H9 (cell line): ENCODE data around the gene RBMS3. TPM values are rescaled to one million over a fixed set of nuclear protein-coding genes. Genes with fewer than 3 reads are reported as not detected.
"Not testable (repeated sequence)": the region's sequence is repeated elsewhere in the genome, so short reads cannot be mapped to it uniquely, and the experiment has no call there.

Source experiments
- DNase-seq: peaks from one replicate; pipeline ENCODE4 v3.0.0-alpha.2; 2017
- H2AFZ ChIP-seq: one replicate; pipeline ENCODE4 v1.6.1; 2013; ENCODE audit warnings: mild to moderate bottlenecking, low read length, control low read depth, moderate library complexity
- H2AK5ac ChIP-seq: 2 replicates; pipeline ENCODE4 v1.6.1; 2013; ENCODE audit warnings: low read length, control low read depth, mixed read lengths; ENCODE audit not compliant: insufficient read length
- H2BK120ac ChIP-seq: one replicate; pipeline ENCODE4 v1.6.1; 2013; ENCODE audit warnings: low read depth, mild to moderate bottlenecking, low read length, control low read depth, inconsistent platforms; ENCODE audit not compliant: poor library complexity, severe bottlenecking
- H2BK12ac ChIP-seq: 2 replicates; pipeline ENCODE4 v1.6.1; 2013; ENCODE audit warnings: low read length, control low read depth, mixed read lengths, low read depth; ENCODE audit not compliant: insufficient read length
- H2BK15ac ChIP-seq: 2 replicates; pipeline ENCODE4 v1.6.1; 2013; ENCODE audit warnings: low read depth, low read length, control low read depth
- H2BK20ac ChIP-seq: one replicate; pipeline ENCODE4 v1.6.1; 2013; ENCODE audit warnings: low read depth, mild to moderate bottlenecking, low read length, control low read depth, inconsistent platforms; ENCODE audit not compliant: poor library complexity, severe bottlenecking
- H2BK5ac ChIP-seq: 2 replicates; pipeline ENCODE4 v1.6.1; 2013; ENCODE audit warnings: low read length, control low read depth, mixed read lengths; ENCODE audit not compliant: insufficient read length
- H3K14ac ChIP-seq: 2 replicates; pipeline ENCODE4 v1.6.1; 2013; ENCODE audit warnings: low read length, control low read depth; ENCODE audit not compliant: insufficient read depth
- H3K18ac ChIP-seq: 2 replicates; pipeline ENCODE4 v1.6.1; 2013; ENCODE audit warnings: low read depth, mild to moderate bottlenecking, mixed read lengths, low read length, control low read depth; ENCODE audit not compliant: insufficient read length
- H3K23ac ChIP-seq: 2 replicates; pipeline ENCODE4 v1.6.1; 2013; ENCODE audit warnings: low read length, control low read depth, mixed read lengths, low read depth; ENCODE audit not compliant: insufficient read length
- H3K23me2 ChIP-seq: 2 replicates; pipeline ENCODE4 v1.6.1; 2013; ENCODE audit warnings: low read depth, mild to moderate bottlenecking, mixed read lengths, low read length, control low read depth; ENCODE audit not compliant: insufficient read length, poor library complexity, severe bottlenecking
- H3K27ac ChIP-seq: 2 replicates; pipeline ENCODE4 v1.5.1; 2013; ENCODE audit warnings: low read length, control low read depth, mixed read lengths, low read depth; ENCODE audit not compliant: insufficient read length
- H3K27me3 ChIP-seq: 2 replicates; pipeline ENCODE4 v1.6.1; 2013; ENCODE audit warnings: low read length, control low read depth, inconsistent platforms; ENCODE audit not compliant: insufficient read depth
- H3K4ac ChIP-seq: 2 replicates; pipeline ENCODE4 v1.6.1; 2013; ENCODE audit warnings: low read depth, mild to moderate bottlenecking, control low read depth, inconsistent platforms, low read length, moderate library complexity
- H3K4me1 ChIP-seq: 2 replicates; pipeline ENCODE4 v1.6.1; 2013; ENCODE audit warnings: low read length, control low read depth, inconsistent platforms; ENCODE audit not compliant: insufficient read depth
- H3K4me2 ChIP-seq: 2 replicates; pipeline ENCODE4 v1.6.1; 2013; ENCODE audit warnings: low read length, control low read depth, mixed read lengths; ENCODE audit not compliant: insufficient read length, insufficient read depth
- H3K56ac ChIP-seq: 2 replicates; pipeline ENCODE4 v1.6.1; 2013; ENCODE audit warnings: low read depth, mild to moderate bottlenecking, mixed read lengths, low read length, control low read depth; ENCODE audit not compliant: insufficient read length
- H3K79me1 ChIP-seq: 2 replicates; pipeline ENCODE4 v1.6.1; 2013; ENCODE audit warnings: low read depth, mild to moderate bottlenecking, moderate library complexity, low read length, control low read depth, inconsistent platforms; ENCODE audit not compliant: insufficient read depth, poor library complexity, severe bottlenecking
- H3K79me2 ChIP-seq: 2 replicates; pipeline ENCODE4 v1.6.1; 2013; ENCODE audit warnings: low read length, control low read depth, inconsistent platforms; ENCODE audit not compliant: insufficient read depth
- H3K9ac ChIP-seq: 2 replicates; pipeline ENCODE4 v1.6.1; 2013; ENCODE audit warnings: low read length, control low read depth, mixed read lengths; ENCODE audit not compliant: insufficient read length; ENCODE audit errors: extremely low read depth
- H3K9me3 ChIP-seq: one replicate; pipeline ENCODE4 v1.6.1; 2013; ENCODE audit warnings: low read depth, low read length, inconsistent platforms; ENCODE audit not compliant: control insufficient read depth
- H3T11ph ChIP-seq: one replicate; pipeline ENCODE4 v1.6.1; 2013; ENCODE audit warnings: mild to moderate bottlenecking, low read length, control low read depth, inconsistent platforms
- H4K20me1 ChIP-seq: one replicate; pipeline ENCODE4 v1.6.1; 2013; ENCODE audit not compliant: control insufficient read depth, insufficient read length, insufficient read depth
- H4K5ac ChIP-seq: 2 replicates; pipeline ENCODE4 v1.6.1; 2013; ENCODE audit warnings: low read depth, mild to moderate bottlenecking, mixed read lengths, low read length, control low read depth; ENCODE audit not compliant: insufficient read length
- H4K8ac ChIP-seq: replicated peaks from 2 replicates; pipeline ENCODE4 v1.6.1; 2013; ENCODE audit warnings: low read length, control low read depth, mixed read lengths, low read depth; ENCODE audit not compliant: insufficient read length
- H4K91ac ChIP-seq: 2 replicates; pipeline ENCODE4 v1.6.1; 2013; ENCODE audit warnings: low read depth, mild to moderate bottlenecking, moderate library complexity, mixed read lengths, low read length, control low read depth; ENCODE audit not compliant: insufficient read length
- H3K27ac Mint-ChIP-seq, 3 experiments: 2 replicates in 2 of 3; 3 replicates in 1 of 3; pipeline ENCODE4 v1.8.0; 2020 to 2021; ENCODE audit warnings: mixed read lengths in 3 of 3, mild to moderate bottlenecking in 1 of 3, moderate library complexity in 1 of 3
- H3K27me3 Mint-ChIP-seq: 2 replicates; pipeline ENCODE4 v1.8.0; 2021; ENCODE audit warnings: low read depth, mild to moderate bottlenecking, moderate library complexity, mixed read lengths
- H3K36me3 Mint-ChIP-seq, 3 experiments: 2 replicates in 2 of 3; 3 replicates in 1 of 3; pipeline ENCODE4 v1.8.0; 2020 to 2021; ENCODE audit warnings: low read depth in 3 of 3, mixed read lengths in 3 of 3; ENCODE audit not compliant: insufficient read depth in 1 of 3
- H3K4me1 Mint-ChIP-seq, 2 experiments: 2 replicates each; pipeline ENCODE4 v1.8.0; 2020; ENCODE audit warnings: mixed read lengths in 2 of 2
- H3K4me3 Mint-ChIP-seq, 2 experiments: 2 replicates in 1 of 2; 3 replicates in 1 of 2; pipeline ENCODE4 v1.8.0; 2020 to 2021; ENCODE audit warnings: mild to moderate bottlenecking in 2 of 2, mixed read lengths in 2 of 2, moderate library complexity in 1 of 2
- H3K9me3 Mint-ChIP-seq, 2 experiments: 2 replicates in 1 of 2; 3 replicates in 1 of 2; pipeline ENCODE4 v1.8.0; 2020; ENCODE audit warnings: mild to moderate bottlenecking in 2 of 2, mixed read lengths in 2 of 2, moderate library complexity in 1 of 2
- CTCF ChIP-seq: fragments of 200-600 bp; sonication (generic); conservative IDR thresholded peaks from 3 replicates; pipeline ENCODE4 v1.8.0; 2021; ENCODE audit warnings: antibody characterized with exemption, mild to moderate bottlenecking
- WGBS: extraction: QIAGEN DNeasy Blood & Tissue Kit; methylation state at CpG from one replicate; pipeline ENCODE4 v1.1.7; 2013; ENCODE audit warnings: missing lambda C conversion rate, low lambda C conversion rate, mixed read lengths; ENCODE audit not compliant: insufficient read length; ENCODE audit errors: extremely low coverage; 5-methylcytosine and 5-hydroxymethylcytosine counted together
- total RNA-seq: library from RNA; stranded (reverse); gene quantifications from 2 replicates; pipeline ENCODE4 v1.2.1, GENCODE V29; 2021

The RBMS3 gene
- total RNA-seq, 1 experiment from 2014 or later, result 8.1 TPM

GRCh38 chr3:29324180-29324651 is 43.3 kb downstream of the RBMS3 start:
- H3K9ac ChIP-seq, result no peak overlapping the region
- H3K27me3 ChIP-seq, result no peaks in the 10 kb centered on the region
- H3K79me2 ChIP-seq, result no peaks in the 10 kb centered on the region
- Mint-ChIP-seq H3K27ac (peak overlapping the region; percentile 6 to 53 (median 53); a peak in 5 of 7 replicates), H3K9me3 (no peaks in the 10 kb centered on the region; a peak in 1 of 5 replicates), H3K4me1 (peaks cover 8 to 22% of the 10 kb centered on the region in 2 experiments; a peak in 3 of 4 replicates), H3K36me3 (no peaks in the 10 kb centered on the region), H3K27me3 (no peaks in the 10 kb centered on the region), H3K4me3 (no peak overlapping the region)
- H3K23me2 ChIP-seq, result no peaks in the 10 kb centered on the region
- no peak overlapping the region for H3K27ac ChIP-seq
- no peak overlapping the region for H4K5ac ChIP-seq
- H3K4me1 ChIP-seq, result no peaks in the 10 kb centered on the region
- no peak overlapping the region for H4K91ac ChIP-seq
- no peak overlapping the region for H3K4me2 ChIP-seq
- H4K20me1 ChIP-seq, result no peaks in the 10 kb centered on the region
- no peak overlapping the region for H2AFZ ChIP-seq
- H3T11ph ChIP-seq, result no peak overlapping the region
- no peak overlapping the region for H3K23ac ChIP-seq
- H3K18ac ChIP-seq, result no peak overlapping the region
- DNase-seq, result no peak
- no peaks in the 10 kb centered on the region for H3K79me1 ChIP-seq
- H2BK120ac ChIP-seq, result no peak overlapping the region
- TF ChIP-seq CTCF, result no peak
- H2BK5ac ChIP-seq, result no peak overlapping the region
- no peak overlapping the region for H2AK5ac ChIP-seq
- H2BK20ac ChIP-seq, result no peak overlapping the region
- no peak overlapping the region for H3K14ac ChIP-seq
- no peak overlapping the region for H3K4ac ChIP-seq
- H3K56ac ChIP-seq, result no peak overlapping the region
- no CpG with 5 or more reads among the region's 5 CpGs for WGBS
- H2BK12ac ChIP-seq, result no peak overlapping the region
- no peaks in the 10 kb centered on the region for H3K9me3 ChIP-seq
- no peak overlapping the region for H2BK15ac ChIP-seq
- H4K8ac ChIP-seq, result no peak overlapping the region

GRCh38 chr3:29326540-29326939 is 45.7 kb downstream of the RBMS3 start:
- not testable (repeated sequence) for H4K20me1 ChIP-seq, H2BK15ac ChIP-seq, H3K79me1 ChIP-seq, H3K27ac Mint-ChIP-seq, H3K14ac ChIP-seq, H3K18ac ChIP-seq, H3K9me3 Mint-ChIP-seq, H3K9me3 ChIP-seq, H4K5ac ChIP-seq, H2BK120ac ChIP-seq, H3K4me1 ChIP-seq, H3K4ac ChIP-seq, H4K91ac ChIP-seq, H2AFZ ChIP-seq, H2BK12ac ChIP-seq, H3K23ac ChIP-seq, H3K4me2 ChIP-seq, H2BK5ac ChIP-seq, H3K36me3 Mint-ChIP-seq, H2BK20ac ChIP-seq, H3K56ac ChIP-seq, H3K27ac ChIP-seq, H3K9ac ChIP-seq, H3T11ph ChIP-seq, H3K79me2 ChIP-seq, DNase-seq, H3K23me2 ChIP-seq, H3K4me3 Mint-ChIP-seq, H4K8ac ChIP-seq, H3K27me3 ChIP-seq, H3K27me3 Mint-ChIP-seq, H2AK5ac ChIP-seq
- no CpG with 5 or more reads among the region's 10 CpGs for WGBS
- H3K4me1 Mint-ChIP-seq, result peaks cover 8 to 20% of the 10 kb centered on the region in 2 experiments; a peak in 3 of 4 replicates
